A549 (cell line): ENCODE data around the gene CUEDC2. TPM values are rescaled to one million over a fixed set of nuclear protein-coding genes. Genes with fewer than 3 reads are reported as not detected.
A peak's percentile ranks its signal among the peaks of the same experiment; 100 is the strongest.

ENCODE experiments used
- ATAC-seq, 2 experiments: fragments of 200-7000 bp in 1 of 2; fragments of >200 bp in 1 of 2; cut with Nextera tagmentation in 1 of 2; cut with Tn5 transposase in 1 of 2; 3 replicates each; pipeline versions ENCODE4 v1.8.0 to v1.9.1; 2018 to 2020; ENCODE audit warnings: mild to moderate bottlenecking in 1 of 2, moderate library complexity in 1 of 2
- CTCF ChIA-PET: fragments of 300-600 bp; sonication (Branson Sonifier 250); formaldehyde crosslinking; extraction: SDS; loops from one replicate; lab custom pipeline; 2021; ENCODE audit warnings: antibody characterized with exemption, inconsistent platforms; lab: Yijun Ruan, JAX
- POLR2A ChIA-PET: fragments of 350-600 bp; formaldehyde crosslinking; extraction: SDS; loops from one replicate; lab custom pipeline; 2021; ENCODE audit warnings: antibody characterized with exemption, inconsistent platforms; lab: Yijun Ruan, JAX
- DNase-seq, 2 experiments: peaks; one replicate each; pipeline versions ENCODE4 v3.0.0 to v3.0.0-alpha.2; 2011 to 2016; ENCODE audit warnings: low read depth in 1 of 2, low spot score in 1 of 2
- FAIRE-seq: peaks from 2 replicates; lab custom pipeline; 2011; peaks lifted over from hg19 to GRCh38; lab: Jason Lieb, UNC
- H3K27ac ChIP-seq, 2 experiments: fragments of >200 bp; sonication (Bioruptor Twin); formaldehyde crosslinking; 3 replicates each; pipeline ENCODE4 v1.5.1; 2016 to 2017
- H3K4me1 ChIP-seq: fragments of >200 bp; sonication (Bioruptor Twin); formaldehyde crosslinking; 3 replicates; pipeline ENCODE4 v1.6.1; 2016
- H3K4me2 ChIP-seq: fragments of >200 bp; sonication (Bioruptor Twin); formaldehyde crosslinking; 3 replicates; pipeline ENCODE4 v1.6.1; 2016
- H3K4me3 ChIP-seq: fragments of >200 bp; sonication (Bioruptor Twin); formaldehyde crosslinking; 3 replicates; pipeline ENCODE4 v1.5.1; 2016
- H3K9me3 ChIP-seq: fragments of >200 bp; sonication (Bioruptor Twin); formaldehyde crosslinking; 3 replicates; pipeline ENCODE4 v1.6.1; 2016
- BCL3 ChIP-seq: fragments of >200 bp; sonication (Bioruptor Twin); formaldehyde crosslinking; IDR thresholded peaks from 3 replicates; pipeline ENCODE4 v1.6.1; 2016
- BHLHE40 ChIP-seq: IDR thresholded peaks from 2 replicates; pipeline ENCODE4 v1.6.1; 2012; ENCODE audit warnings: low read depth, low read length, inconsistent platforms
- CTCF ChIP-seq: fragments of >200 bp; sonication (Bioruptor Twin); formaldehyde crosslinking; IDR thresholded peaks from 3 replicates; pipeline ENCODE4 v1.5.1; 2016
- E2F6 ChIP-seq: IDR thresholded peaks from 2 replicates; pipeline ENCODE4 v1.6.1; 2012; ENCODE audit warnings: low read depth, borderline replicate concordance
- EHMT2 ChIP-seq: fragments of 200-600 bp; sonication (generic); IDR thresholded peaks from 2 replicates; pipeline ENCODE4 v1.6.1; 2016; ENCODE audit warnings: antibody characterized with exemption, low read depth, mild to moderate bottlenecking, moderate library complexity
- EP300 ChIP-seq, 2 experiments: fragments of >200 bp; sonication (Bioruptor Twin); formaldehyde crosslinking; IDR thresholded peaks; 2 replicates in 1 of 2; 3 replicates in 1 of 2; pipeline ENCODE4 v1.6.1; 2016 to 2017
- FOXS1 ChIP-seq: fragments of 250-450 bp; sonication (Bioruptor Pico); IDR thresholded peaks from 2 replicates; pipeline ENCODE4 v1.5.0; 2020; ENCODE audit warnings: mild to moderate bottlenecking, moderate library complexity
- HES2 ChIP-seq: fragments of >200 bp; sonication (Bioruptor Twin); formaldehyde crosslinking; IDR thresholded peaks from 2 replicates; pipeline ENCODE4 v1.6.1; 2016
- HEYL ChIP-seq: fragments of 250-450 bp; sonication (Bioruptor Pico); IDR thresholded peaks from 2 replicates; pipeline ENCODE4 v1.8.0; 2021; ENCODE audit warnings: mild to moderate bottlenecking, moderate library complexity
- HOXA7 ChIP-seq: fragments of 250-450 bp; sonication (Bioruptor Pico); IDR thresholded peaks from 2 replicates; pipeline ENCODE4 v1.5.0; 2020; ENCODE audit warnings: mild to moderate bottlenecking, moderate library complexity
- HOXB13 ChIP-seq: fragments of 250-450 bp; sonication (Bioruptor Pico); IDR thresholded peaks from 2 replicates; pipeline ENCODE4 v1.5.0; 2020; ENCODE audit warnings: low read depth, mild to moderate bottlenecking, moderate library complexity
- HOXB5 ChIP-seq: fragments of 250-450 bp; sonication (Bioruptor Pico); IDR thresholded peaks from 2 replicates; pipeline ENCODE4 v1.5.0; 2020; ENCODE audit warnings: mild to moderate bottlenecking, moderate library complexity
- JUNB ChIP-seq: fragments of >200 bp; sonication (Bioruptor Twin); formaldehyde crosslinking; IDR thresholded peaks from 2 replicates; pipeline ENCODE4 v1.6.1; 2016
- NFE2L2 ChIP-seq: fragments of 150-350 bp; conservative IDR thresholded peaks from 2 replicates; pipeline ENCODE4 v1.6.1; 2014; ENCODE audit warnings: low read length
- NPAS2 ChIP-seq: fragments of 250-450 bp; sonication (Bioruptor Pico); IDR thresholded peaks from 2 replicates; pipeline ENCODE4 v1.8.0; 2022; ENCODE audit warnings: mild to moderate bottlenecking, moderate library complexity, borderline replicate concordance
- NR3C1 ChIP-seq: fragments of >200 bp; sonication (Bioruptor Twin); formaldehyde crosslinking; IDR thresholded peaks from 3 replicates; pipeline ENCODE4 v1.6.1; 2017
- PBX3 ChIP-seq: IDR thresholded peaks from 2 replicates; pipeline ENCODE4 v1.6.1; 2012
- POLR2A ChIP-seq: IDR thresholded peaks from 2 replicates; pipeline ENCODE4 v1.6.1; 2012; ENCODE audit warnings: mild to moderate bottlenecking, low read length
- POLR2AphosphoS2 ChIP-seq: conservative IDR thresholded peaks from 2 replicates; pipeline ENCODE4 v1.6.1; 2012; ENCODE audit warnings: low read length, improper control_type of control experiment, inconsistent platforms
- RAD21 ChIP-seq, 2 experiments: fragments of >200 bp in 1 of 2; sonication (Bioruptor Twin) in 1 of 2; formaldehyde crosslinking in 1 of 2; IDR thresholded peaks in 1 of 2; conservative IDR thresholded peaks in 1 of 2; 2 replicates in 1 of 2; 3 replicates in 1 of 2; pipeline ENCODE4 v1.6.1; 2012 to 2018; ENCODE audit warnings: inconsistent platforms in 1 of 2
- RARB ChIP-seq: fragments of 250-450 bp; sonication (Bioruptor Pico); IDR thresholded peaks from 2 replicates; pipeline ENCODE4 v1.8.0; 2021; ENCODE audit warnings: mild to moderate bottlenecking, moderate library complexity
- RCOR1 ChIP-seq: fragments of 150-350 bp; IDR thresholded peaks from 2 replicates; pipeline ENCODE4 v1.6.1; 2014; ENCODE audit warnings: antibody characterized with exemption, low read length, low read depth
- SMC3 ChIP-seq: fragments of >200 bp; sonication (Bioruptor Twin); formaldehyde crosslinking; IDR thresholded peaks from 3 replicates; pipeline ENCODE4 v1.6.1; 2018; ENCODE audit warnings: inconsistent platforms
- SREBF2 ChIP-seq: fragments of 450-650 bp; IDR thresholded peaks from 2 replicates; pipeline ENCODE4 v1.6.1; 2014; ENCODE audit warnings: mild to moderate bottlenecking, moderate library complexity
- TFCP2L1 ChIP-seq: fragments of 250-450 bp; sonication (Bioruptor Pico); IDR thresholded peaks from 2 replicates; pipeline ENCODE4 v1.5.0; 2021; ENCODE audit warnings: mild to moderate bottlenecking
- USF2 ChIP-seq: fragments of 450-650 bp; IDR thresholded peaks from 2 replicates; pipeline ENCODE4 v1.6.1; 2014; ENCODE audit warnings: antibody characterized with exemption
- ZFP36 ChIP-seq: fragments of 450-650 bp; IDR thresholded peaks from 2 replicates; pipeline ENCODE4 v1.6.1; 2014; ENCODE audit warnings: borderline replicate concordance; ENCODE audit not compliant: partially characterized antibody
- ZNF302 ChIP-seq: fragments of 250-450 bp; sonication (Bioruptor Pico); IDR thresholded peaks from 2 replicates; pipeline ENCODE4 v1.9.0; 2021; ENCODE audit warnings: inconsistent platforms, mild to moderate bottlenecking, moderate library complexity
- WGBS: methylation state at CpG from one replicate; pipeline ENCODE4 v1.1.6; 2017; ENCODE audit errors: missing lambda C conversion rate; 5-methylcytosine and 5-hydroxymethylcytosine counted together
- polyA plus RNA-seq, 4 experiments: library from polyadenylated mRNA; depleted of rRNA in 3 of 4; stranded (reverse); fragments of >200 nt; fragmentation: RNase III in 1 of 4; extraction: RNeasy Plus Mini Kit Qiagen cat#74134 plus additional on column Dnase treatment in 1 of 4; gene quantifications; 2 replicates in 3 of 4; 3 replicates in 1 of 4; pipeline ENCODE4 v1.2.3, GENCODE V29; 2011 to 2017

Gene CUEDC2
- polyA plus RNA-seq, 2 of the 4 experiments (the other 2 are of a cell fraction) = 43.7 to 67.4 TPM

- TF ChIP-seq RCOR1 (no peak), HOXB5 (no peak), POLR2AphosphoS2 (no peak), CTCF (no peak), POLR2A (0 out of 2 replicates have a peak, but pooled peaks have one; percentile 14), USF2 (no peak), EP300 (IDR thresholded peaks at IDR 0.05) (no peak), HOXB13 (CRISPR knock-in tag) (no peak), TFCP2L1 (CRISPR knock-in tag) (no peak), EHMT2 (peak; percentile 65; the same call in 1 of the 2 replicates), RARB (CRISPR knock-in tag) (no peak), E2F6 (0 out of 2 replicates have a peak, but pooled peaks have one; percentile 23)
Measured at GRCh38 chr10:102419269-102420180, 12.8 kb downstream of the CUEDC2 start (continued).

- no peak for TF ChIP-seq HES2
- FAIRE-seq = no peak
- H3K9me3 ChIP-seq = no peaks in the 10 kb centered on the region
- CTCF ChIA-PET = interaction anchor here (1.0 to 7.7 kb wide), 5 partner anchors 15 to 189 kb away, joined by 3 to 72 read pairs (median 5); no protein-coding TSS in a partner anchor
- 37% methylated on average over 24 of the region's 45 CpGs for WGBS
- no peak for DNase-seq
- H3K4me1 ChIP-seq = peaks cover 25% of the 10 kb centered on the region
- H3K27ac ChIP-seq = peak within 1 kb of the TSS in 1 of 2 experiments; percentile 90; a peak in 2 of 6 replicates
- POLR2A ChIA-PET = no interaction called here
- ATAC-seq = no peak
- H3K4me3 ChIP-seq = peak within 1 kb of the TSS; percentile 57
- H3K4me2 ChIP-seq = peak within 1 kb of the TSS; percentile 97
Measured at GRCh38 chr10:102418622-102419268, 13.6 kb downstream of the CUEDC2 start, which contains the start of gene PSD. TSS of gene PSD (minus strand) at chr10:102418785. CDS start at chr10:102417038, 1,747 bp downstream.

- no peak overlapping the region for H3K27ac ChIP-seq
- ATAC-seq (no peak), DNase-seq (no peak), FAIRE-seq (no peak)
- CTCF ChIA-PET = interaction anchor here (0.9 to 7.7 kb wide), 3 partner anchors 13 to 23 kb away, joined by 4 to 72 read pairs (median 9); no protein-coding TSS in a partner anchor
- H3K9me3 ChIP-seq = no peaks in the 10 kb centered on the region
- WGBS = 30% methylated on average over 2 of the region's 20 CpGs
- no peak overlapping the region for H3K4me2 ChIP-seq
- H3K4me3 ChIP-seq = no peak overlapping the region
- POLR2A ChIA-PET = interaction anchor here (0.7 kb wide), 1 partner anchor 16 kb away, joined by 3 read pairs; the partner anchor contains the start of gene CUEDC2
- peaks cover 16% of the 10 kb centered on the region; the same call in 2 of the 3 replicates for H3K4me1 ChIP-seq
- TF ChIP-seq BHLHE40 (no peak), JUNB (no peak), ZFP36 (no peak), RCOR1 (no peak), ZNF302 (CRISPR knock-in tag) (no peak), SMC3 (no peak), NPAS2 (CRISPR knock-in tag) (no peak), RARB (CRISPR knock-in tag) (no peak), NFE2L2 (no peak), FOXS1 (no peak), EP300 (IDR thresholded peaks at IDR 0.05) (no peak), EHMT2 (no peak), HOXA7 (CRISPR knock-in tag) (no peak), BCL3 (no peak), NR3C1 (no peak), RAD21 (conservative IDR thresholded peaks at IDR 0.05 in 1 of 2, IDR thresholded peaks at IDR 0.05 in 1 of 2) (no peak), HEYL (CRISPR knock-in tag) (no peak), SREBF2 (no peak), PBX3 (no peak)
Measured at GRCh38 chr10:102416695-102417094, 15.7 kb downstream of the CUEDC2 start.
